ENCODE results near the gene KITLG.

DNA sequence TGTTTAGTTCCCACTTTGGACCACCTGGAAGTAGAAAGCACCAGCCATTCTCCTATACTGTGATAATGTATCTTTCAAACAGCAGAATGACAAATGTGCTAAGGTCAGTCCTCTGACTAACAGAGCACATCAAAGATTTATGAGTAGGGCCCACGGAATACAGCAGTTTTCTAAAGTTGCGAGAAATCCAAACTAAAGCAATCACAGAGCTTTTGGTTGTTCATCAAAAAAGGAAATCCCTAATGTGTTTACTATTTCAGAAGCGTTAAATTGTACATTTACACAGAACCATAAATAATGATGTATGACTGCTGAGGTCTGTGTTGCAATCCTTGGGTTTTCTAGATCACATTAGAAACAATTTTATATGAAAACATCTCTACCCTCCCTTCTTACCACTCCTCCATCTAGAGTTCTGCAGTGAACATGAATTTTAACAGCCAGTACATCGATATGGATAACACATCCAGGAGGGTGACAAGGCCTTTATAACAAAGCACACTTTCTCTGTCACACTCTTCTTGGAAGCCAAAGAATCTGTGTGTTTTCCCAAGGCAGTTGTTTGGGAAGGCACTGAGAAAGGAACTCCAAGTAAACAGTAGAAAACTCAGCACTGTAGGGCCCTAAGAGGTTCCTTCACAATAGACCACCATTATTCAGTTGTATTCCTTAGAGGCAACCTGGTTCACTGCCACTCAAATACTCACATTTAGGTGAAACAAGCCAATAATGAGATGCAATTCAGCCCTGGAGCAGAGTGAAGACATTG is 7.3 kb downstream of the KITLG start:
- no peak for TF ChIP-seq POLR2AphosphoS5 (IDR thresholded peaks at IDR 0.05)
- no peak for TF ChIP-seq CTCF (IDR thresholded peaks at IDR 0.05)
- TF ChIP-seq EP300 (IDR thresholded peaks at IDR 0.05; ENCODE audit: low read depth): no peak
